GM18517 (cell line): ENCODE data around the gene C17orf58.
"Not testable (repeated sequence)": the region's sequence is repeated elsewhere in the genome, so short reads cannot be mapped to it uniquely, and the experiment has no call there.

Source experiments
- ATAC-seq: cut with Tn5 transposase; IDR thresholded peaks from one replicate; pipeline ENCODE4 v1.9.1; 2021; ENCODE audit warnings: mild to moderate bottlenecking, moderate library complexity; ENCODE audit not compliant: unreplicated experiment

The C17orf58 gene

GRCh38 chr17:68004201-68004600 lies 7.9 kb upstream of the C17orf58 start:
- no peak for ATAC-seq

- no peak for ATAC-seq
These were observed 3.1 kb upstream of the C17orf58 start for GRCh38 chr17:67999291-67999911.

- no peak for ATAC-seq
These were observed 2.2 kb upstream of the C17orf58 start for GRCh38 chr17:67998466-67998865.

GRCh38 chr17:67995570-67996263 lies 552 bp downstream of the C17orf58 start:
- ATAC-seq, result no peak

- ATAC-seq, result no peak
These were observed 1.3 kb downstream of the C17orf58 start for GRCh38 chr17:67994817-67995569.

- no peak for ATAC-seq
These were observed 2.3 kb downstream of the C17orf58 start for GRCh38 chr17:67993998-67994361.

- peak; percentile 63 for ATAC-seq
These were observed 2.9 kb downstream of the C17orf58 start for GRCh38 chr17:67993153-67993997.

GRCh38 chr17:67992548-67993152 lies 3.6 kb downstream of the C17orf58 start:
- no peak for ATAC-seq

- ATAC-seq, result no peak
These were observed 5.4 kb downstream of the C17orf58 start for GRCh38 chr17:67990909-67991308.

GRCh38 chr17:67983383-67983688 lies 12.9 kb downstream of the C17orf58 start:
- ATAC-seq, result no peak

- no peak for ATAC-seq
These were observed 13.4 kb downstream of the C17orf58 start for GRCh38 chr17:67982686-67983382.

GRCh38 chr17:67982034-67982640 lies 14.1 kb downstream of the C17orf58 start:
- no peak for ATAC-seq

- not testable (repeated sequence) for ATAC-seq
These were observed 15.4 kb downstream of the C17orf58 start for GRCh38 chr17:67980883-67981282.

GRCh38 chr17:67980456-67980855 lies 15.8 kb downstream of the C17orf58 start:
- ATAC-seq, result no peak

- ATAC-seq, result not testable (repeated sequence)
These were observed 20.0 kb downstream of the C17orf58 start for GRCh38 chr17:67976306-67976705.

- ATAC-seq, result no peak
These were observed 21.6 kb downstream of the C17orf58 start for GRCh38 chr17:67974598-67975066.

GRCh38 chr17:67974185-67974584 lies 22.1 kb downstream of the C17orf58 start:
- ATAC-seq, result no peak

GRCh38 chr17:67970783-67971182 lies 25.5 kb downstream of the C17orf58 start:
- no peak for ATAC-seq

- ATAC-seq, result peak; percentile 83
These were observed 33.1 kb downstream of the C17orf58 start for GRCh38 chr17:67963145-67963572.

GRCh38 chr17:67962156-67962555 lies 34.1 kb downstream of the C17orf58 start:
- not testable (repeated sequence) for ATAC-seq
